ENCODE results near the gene BMPR1B. TPM values are rescaled to one million over a fixed set of nuclear protein-coding genes. Genes with fewer than 3 reads are reported as not detected.

Gene BMPR1B
- total and polyA plus RNA-seq, 7 donors, result 0.07 to 2.2 (median 1.8) TPM; not detected in 2

DNA sequence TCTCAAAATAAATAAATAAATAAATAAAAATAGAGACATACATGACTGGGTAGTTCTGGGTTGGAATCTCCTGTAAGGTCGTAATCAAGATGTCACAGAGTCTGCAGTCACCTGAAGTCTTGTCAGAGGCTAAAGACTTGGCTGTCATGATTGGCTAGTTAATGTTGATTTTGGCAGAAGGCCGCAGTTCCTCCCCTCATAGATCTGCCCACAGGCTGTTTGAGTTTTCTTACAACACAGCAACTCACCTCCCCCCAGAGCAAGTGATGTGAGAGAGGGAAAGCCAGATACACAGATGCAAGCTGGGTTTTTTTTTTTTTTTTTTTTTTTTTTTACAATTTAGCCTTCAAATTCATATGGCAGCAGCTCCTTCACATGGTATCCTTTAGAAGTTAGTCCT lies 36.4 kb upstream of the BMPR1B start:
- H3K36me3 ChIP-seq, result no peaks in the 10 kb centered on the region
- H3K27ac ChIP-seq, result no peak overlapping the region
- DNase-seq, result no peak
- 83 to 85% methylated on average over 2 of the region's 2 CpGs for WGBS, 2 donors
- H3K9me3 ChIP-seq, result no peaks in the 10 kb centered on the region
- H3K27me3 ChIP-seq, result no peaks in the 10 kb centered on the region
- TF ChIP-seq POLR2AphosphoS5 (IDR thresholded peaks at IDR 0.05) (no peak), EP300 (IDR thresholded peaks at IDR 0.05) (no peak), POLR2A (IDR thresholded peaks at IDR 0.05) (no peak)
- TF ChIP-seq, protein P1, sequence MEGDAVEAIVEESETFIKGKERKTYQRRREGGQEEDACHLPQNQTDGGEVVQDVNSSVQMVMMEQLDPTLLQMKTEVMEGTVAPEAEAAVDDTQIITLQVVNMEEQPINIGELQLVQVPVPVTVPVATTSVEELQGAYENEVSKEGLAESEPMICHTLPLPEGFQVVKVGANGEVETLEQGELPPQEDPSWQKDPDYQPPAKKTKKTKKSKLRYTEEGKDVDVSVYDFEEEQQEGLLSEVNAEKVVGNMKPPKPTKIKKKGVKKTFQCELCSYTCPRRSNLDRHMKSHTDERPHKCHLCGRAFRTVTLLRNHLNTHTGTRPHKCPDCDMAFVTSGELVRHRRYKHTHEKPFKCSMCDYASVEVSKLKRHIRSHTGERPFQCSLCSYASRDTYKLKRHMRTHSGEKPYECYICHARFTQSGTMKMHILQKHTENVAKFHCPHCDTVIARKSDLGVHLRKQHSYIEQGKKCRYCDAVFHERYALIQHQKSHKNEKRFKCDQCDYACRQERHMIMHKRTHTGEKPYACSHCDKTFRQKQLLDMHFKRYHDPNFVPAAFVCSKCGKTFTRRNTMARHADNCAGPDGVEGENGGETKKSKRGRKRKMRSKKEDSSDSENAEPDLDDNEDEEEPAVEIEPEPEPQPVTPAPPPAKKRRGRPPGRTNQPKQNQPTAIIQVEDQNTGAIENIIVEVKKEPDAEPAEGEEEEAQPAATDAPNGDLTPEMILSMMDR (IDR thresholded peaks at IDR 0.05), result no peak
- intact Hi-C loops (cut with DNase I), result no loop called here
- no peaks in the 10 kb centered on the region for H3K4me1 ChIP-seq
- no peak overlapping the region for H3K4me3 ChIP-seq

- no peaks in the 10 kb centered on the region for H3K36me3 ChIP-seq
- no peaks in the 10 kb centered on the region for H3K4me1 ChIP-seq
- no peak overlapping the region for H3K4me3 ChIP-seq
- no peaks in the 10 kb centered on the region for H3K27me3 ChIP-seq
- H3K9me3 ChIP-seq, result no peaks in the 10 kb centered on the region
- no peak for DNase-seq
- TF ChIP-seq POLR2AphosphoS5 (IDR thresholded peaks at IDR 0.05) (no peak), EP300 (IDR thresholded peaks at IDR 0.05) (no peak), POLR2A (IDR thresholded peaks at IDR 0.05) (no peak)
- TF ChIP-seq, protein P1 (IDR thresholded peaks at IDR 0.05), result no peak
- no peak overlapping the region for H3K27ac ChIP-seq
- intact Hi-C loops (cut with DNase I), result no loop called here
- WGBS, 2 donors, result 65 to 90% methylated on average over 2 of the region's 2 CpGs
Measured at GRCh38 chr4:94722270-94722669, 35.5 kb upstream of the BMPR1B start.

DNA sequence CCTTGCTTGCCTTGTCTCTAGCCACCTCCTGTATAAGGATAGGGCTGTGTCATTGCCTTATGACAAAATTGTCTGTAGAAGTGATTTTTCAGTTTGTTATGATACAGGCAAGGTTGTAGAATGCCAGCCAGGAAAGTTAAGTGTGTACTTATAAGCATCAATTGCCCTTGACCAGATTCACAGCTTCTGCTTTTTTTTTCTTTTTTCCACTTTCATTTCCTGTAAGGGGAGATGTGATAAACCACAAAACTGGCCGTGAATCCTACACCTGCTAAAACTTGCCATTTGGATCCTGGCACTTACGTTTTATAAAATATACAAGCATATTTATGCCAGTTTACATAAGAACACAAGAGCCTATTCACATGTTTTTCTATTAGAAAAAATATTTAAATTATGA lies 35.0 kb upstream of the BMPR1B start:
- no peaks in the 10 kb centered on the region for H3K27me3 ChIP-seq
- H3K27ac ChIP-seq, result no peak overlapping the region
- TF ChIP-seq POLR2A (IDR thresholded peaks at IDR 0.05), result no peak
- no peak for TF ChIP-seq POLR2AphosphoS5 (IDR thresholded peaks at IDR 0.05)
- TF ChIP-seq EP300 (IDR thresholded peaks at IDR 0.05), result no peak
- intact Hi-C loops (cut with DNase I), result no loop called here
- H3K4me1 ChIP-seq, result no peaks in the 10 kb centered on the region
- WGBS, 2 donors, result 33 to 41% methylated on average over 2 of the region's 2 CpGs
- H3K4me3 ChIP-seq, result no peak overlapping the region
- no peaks in the 10 kb centered on the region for H3K36me3 ChIP-seq
- no peak for DNase-seq
- no peaks in the 10 kb centered on the region for H3K9me3 ChIP-seq

DNA sequence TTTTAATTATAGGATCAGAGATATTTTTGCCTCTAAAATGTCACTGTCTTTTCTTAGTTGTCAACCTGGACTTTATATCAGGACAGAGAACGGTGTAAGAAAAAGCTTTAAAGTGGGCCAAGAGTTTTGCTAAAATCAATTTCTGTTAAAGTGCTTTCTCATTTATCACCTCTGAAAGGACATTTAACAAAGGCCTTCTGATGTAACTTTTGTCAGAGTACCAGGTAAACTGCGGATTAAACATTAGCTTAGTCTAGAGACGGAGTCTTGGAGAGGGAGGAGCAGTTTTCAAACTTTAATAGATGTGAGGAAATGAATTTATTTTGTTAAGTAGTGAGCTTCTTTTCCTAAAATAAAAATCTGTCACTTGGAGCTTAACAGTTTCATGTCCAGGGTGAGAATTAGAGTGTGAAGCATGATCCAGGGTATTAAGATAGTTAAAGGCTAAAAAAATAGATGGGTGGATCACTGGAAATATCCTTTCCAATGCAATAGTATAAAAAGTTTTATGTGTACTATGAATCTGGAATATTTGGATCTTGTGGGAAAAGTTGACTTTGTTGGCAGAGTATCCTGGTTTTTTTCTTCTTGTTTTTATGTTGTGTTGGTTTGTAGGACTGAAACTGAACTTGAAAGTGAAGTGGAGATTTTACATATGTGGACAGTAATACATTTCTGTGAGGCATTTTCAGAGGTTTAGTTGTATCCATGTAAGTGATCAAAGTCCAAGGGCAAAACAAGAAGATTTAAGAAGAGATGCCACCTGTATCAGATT lies 33.6 kb upstream of the BMPR1B start:
- no peaks in the 10 kb centered on the region for H3K36me3 ChIP-seq
- no peak for DNase-seq
- H3K27me3 ChIP-seq, result no peaks in the 10 kb centered on the region
- TF ChIP-seq POLR2A (IDR thresholded peaks at IDR 0.05), result no peak
- no peak for TF ChIP-seq EP300 (IDR thresholded peaks at IDR 0.05)
- TF ChIP-seq POLR2AphosphoS5 (IDR thresholded peaks at IDR 0.05), result no peak
- TF ChIP-seq, protein P1 (IDR thresholded peaks at IDR 0.05), result no peak
- no peak overlapping the region for H3K27ac ChIP-seq
- 26 to 72% methylated on average over 3 of the region's 3 CpGs for WGBS, 2 donors
- H3K9me3 ChIP-seq, result no peaks in the 10 kb centered on the region
- intact Hi-C loops (cut with DNase I), result no loop called here
- no peaks in the 10 kb centered on the region for H3K4me1 ChIP-seq
- H3K4me3 ChIP-seq, result no peak overlapping the region

- WGBS, 2 donors, result 62 to 63% methylated on average over 1 of the region's 1 CpG
- H3K4me3 ChIP-seq, result no peak overlapping the region
- H3K4me1 ChIP-seq, result no peaks in the 10 kb centered on the region
- no peaks in the 10 kb centered on the region for H3K27me3 ChIP-seq
- no peak for TF ChIP-seq POLR2AphosphoS5 (IDR thresholded peaks at IDR 0.05)
- TF ChIP-seq POLR2A (IDR thresholded peaks at IDR 0.05), result no peak
- no peak for TF ChIP-seq EP300 (IDR thresholded peaks at IDR 0.05)
- TF ChIP-seq, protein P1 (IDR thresholded peaks at IDR 0.05), result no peak
- no peak for DNase-seq
- intact Hi-C loops (cut with DNase I), result no loop called here
- no peaks in the 10 kb centered on the region for H3K36me3 ChIP-seq
- H3K27ac ChIP-seq, result no peak overlapping the region
- no peaks in the 10 kb centered on the region for H3K9me3 ChIP-seq
Measured at GRCh38 chr4:94726524-94727123, 31.1 kb upstream of the BMPR1B start.
